KG1 (cell line): Measurements from ENCODE around the gene PRR27.

Experiments used
- DNase-seq: peaks from one replicate; lab custom pipeline; 2025; lab: John Stamatoyannopoulos, UW

PRR27 gene

DNA sequence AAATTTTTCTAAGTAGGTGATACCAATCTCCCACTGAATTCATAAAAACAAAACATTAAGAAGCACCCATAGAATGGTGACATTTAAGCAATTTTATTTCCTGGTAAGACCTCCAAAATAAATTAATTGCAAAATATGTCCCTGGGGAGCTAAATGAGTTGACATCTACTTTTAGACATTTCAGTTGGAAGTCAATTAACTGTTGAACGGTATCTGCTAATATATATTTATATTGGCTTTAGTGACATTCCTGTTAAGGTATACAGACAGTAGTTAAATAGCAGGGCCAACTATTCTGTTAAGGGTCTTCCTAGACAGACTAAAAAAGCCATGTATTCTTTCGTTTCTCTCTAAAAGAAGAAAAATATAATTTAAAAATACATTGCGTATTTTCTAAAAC is at the start of gene PRR27:
TSS of gene PRR27 (plus strand) at position 301 of the 400 bp plus-strand sequence. CDS start 139 bp downstream, outside the sequence.
- no peak for DNase-seq

DNA sequence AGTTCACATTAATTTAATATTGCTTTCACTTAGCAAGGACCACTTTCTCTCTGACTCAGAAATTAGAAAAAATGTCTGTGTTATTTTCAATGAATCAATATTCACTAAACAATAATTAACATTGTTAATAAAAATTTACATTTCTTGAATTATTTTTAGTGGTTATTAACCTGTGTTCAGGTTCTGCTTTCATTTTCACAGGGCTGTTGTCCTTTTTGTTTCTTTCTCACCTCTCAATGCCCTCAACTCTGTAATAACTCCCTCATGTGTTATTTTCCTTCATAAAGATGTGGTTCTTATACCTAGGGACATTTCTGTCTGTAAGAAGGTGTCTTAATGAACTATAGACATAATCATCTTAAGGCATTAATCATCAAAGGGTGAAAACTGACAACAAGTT is 43.1 kb upstream of the PRR27 start:
- no peak for DNase-seq

DNA sequence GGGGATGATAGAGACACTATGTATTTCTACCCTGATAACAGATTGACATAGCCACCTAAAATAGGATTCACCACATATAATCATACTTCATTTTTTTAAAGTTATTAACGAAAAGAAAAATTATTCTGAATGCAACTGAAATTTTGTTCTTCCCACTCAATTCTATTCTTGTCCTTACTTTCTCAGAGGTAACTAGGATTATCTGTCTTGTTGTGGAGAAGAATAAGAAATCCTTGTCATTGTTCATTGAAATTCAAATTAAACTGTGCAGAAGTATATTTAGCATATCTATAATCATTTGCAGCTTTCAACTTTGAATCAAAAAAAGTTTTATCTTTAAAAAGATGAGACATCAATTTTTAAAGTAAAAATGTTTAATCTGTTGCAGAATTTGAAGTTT is 40.4 kb upstream of the PRR27 start:
- no peak for DNase-seq

DNA sequence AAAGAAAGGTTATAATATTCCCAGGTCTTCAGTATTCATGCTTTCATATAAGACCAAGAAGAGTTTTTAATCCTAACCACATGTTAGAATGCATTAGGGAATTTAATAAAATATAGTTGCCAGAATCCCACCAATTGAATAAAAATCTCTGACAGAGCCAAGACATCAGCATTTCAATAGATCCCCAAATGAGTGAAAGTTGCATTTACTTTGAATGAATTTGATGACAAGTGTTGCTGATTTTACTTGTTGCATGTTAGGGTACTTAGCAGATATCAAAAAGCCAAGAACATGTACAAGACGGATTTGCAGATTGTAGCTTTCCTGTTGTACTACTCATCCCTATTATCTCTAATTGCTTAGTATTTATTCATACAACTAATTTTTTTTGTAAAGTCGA is 39.9 kb upstream of the PRR27 start:
- DNase-seq: no peak

DNA sequence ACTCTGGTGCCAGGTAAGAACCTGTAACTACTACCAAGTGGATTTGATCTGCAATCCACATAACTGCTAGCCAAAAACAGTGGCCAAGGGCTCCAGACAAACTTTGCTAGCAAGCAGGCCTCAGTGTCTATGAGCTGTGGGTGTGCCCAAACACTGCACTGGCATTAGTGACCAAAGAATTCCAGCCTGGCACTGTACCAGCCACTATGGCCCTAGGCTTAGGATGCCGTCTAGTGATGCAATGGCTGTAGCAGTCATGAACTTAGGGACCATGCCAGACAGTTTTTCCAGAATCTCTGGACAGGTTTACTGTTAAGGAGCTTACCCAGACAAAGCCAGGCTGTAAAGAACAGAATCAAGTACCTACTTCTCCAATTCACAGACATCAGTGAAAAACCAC is 33.7 kb upstream of the PRR27 start:
- no peak for DNase-seq

DNA sequence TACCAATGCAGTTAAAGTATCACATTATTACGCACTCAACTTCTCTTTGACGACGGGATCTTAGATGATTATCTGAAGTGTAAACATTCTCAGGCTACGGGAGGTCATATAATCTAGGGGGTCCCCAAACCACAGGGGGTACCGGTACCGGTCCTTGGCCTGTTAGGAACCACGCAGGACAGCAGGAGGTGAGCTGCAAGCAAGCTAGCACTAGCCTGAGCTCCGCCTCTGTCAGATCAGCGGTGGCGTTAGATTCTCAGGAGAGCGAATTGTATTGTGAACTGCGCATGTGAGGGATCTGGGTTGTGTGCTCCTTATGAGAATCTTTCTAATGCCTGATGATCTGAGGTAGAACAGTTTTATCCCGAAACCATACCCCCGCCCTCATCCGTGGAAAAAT is 20.6 kb upstream of the PRR27 start:
- no peak for DNase-seq

DNA sequence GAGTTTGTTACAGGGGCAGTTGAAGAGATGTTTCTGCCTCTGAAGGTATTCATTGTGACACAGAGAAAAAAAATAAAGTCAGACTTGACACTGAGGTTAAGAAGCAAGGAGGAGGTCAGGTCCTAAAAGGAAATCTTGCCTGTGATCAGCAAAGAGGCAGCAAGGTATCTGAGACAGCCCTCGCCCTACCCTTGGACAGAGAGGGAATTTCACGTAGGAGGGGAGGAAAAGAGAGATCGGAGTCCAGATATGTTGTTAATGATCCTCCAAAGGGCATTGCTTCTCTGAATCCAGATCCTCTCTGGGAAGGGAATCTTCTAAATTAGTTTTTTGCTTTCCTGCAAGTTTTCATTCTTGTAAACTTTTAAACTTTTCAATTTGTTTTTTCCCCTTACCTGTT is 15.3 kb upstream of the PRR27 start:
- no peak for DNase-seq

DNA sequence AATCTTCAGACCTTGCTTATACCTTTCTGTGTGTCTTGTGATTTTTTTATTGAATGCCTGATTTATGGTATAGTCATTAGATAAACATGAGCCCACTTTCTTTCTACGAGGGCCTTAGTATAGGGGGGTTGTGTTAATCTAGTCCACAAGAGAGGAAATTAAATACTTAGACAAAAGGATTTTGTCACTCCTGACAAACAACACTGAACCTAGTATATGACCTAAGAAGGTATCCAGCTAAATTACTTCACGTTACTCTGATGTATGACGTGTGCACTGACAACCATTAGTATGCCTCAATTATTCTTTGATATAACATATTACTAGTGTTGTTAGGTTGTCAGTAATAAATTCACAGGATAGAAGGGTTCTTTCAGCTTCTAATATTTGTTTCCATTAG is 2.8 kb upstream of the PRR27 start:
- no peak for DNase-seq

DNA sequence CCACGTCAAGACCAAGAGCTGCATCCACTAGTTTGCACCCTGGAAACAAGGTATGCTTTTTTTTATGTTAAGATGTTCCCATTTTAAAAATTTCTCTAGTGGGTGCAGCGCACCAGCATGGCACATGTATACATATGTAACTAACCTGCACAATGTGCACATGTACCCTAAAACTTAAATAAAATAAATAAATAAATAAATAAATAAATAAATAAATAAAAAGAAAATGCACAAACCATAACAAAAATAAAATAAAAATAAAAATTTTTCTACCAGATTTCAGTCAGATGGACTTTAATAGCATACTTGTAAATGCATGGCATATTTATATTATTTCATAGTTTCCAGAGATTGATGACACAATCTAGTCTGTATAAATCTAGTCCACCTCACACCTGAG is 1.9 kb upstream of the PRR27 start:
- DNase-seq: no peak

DNA sequence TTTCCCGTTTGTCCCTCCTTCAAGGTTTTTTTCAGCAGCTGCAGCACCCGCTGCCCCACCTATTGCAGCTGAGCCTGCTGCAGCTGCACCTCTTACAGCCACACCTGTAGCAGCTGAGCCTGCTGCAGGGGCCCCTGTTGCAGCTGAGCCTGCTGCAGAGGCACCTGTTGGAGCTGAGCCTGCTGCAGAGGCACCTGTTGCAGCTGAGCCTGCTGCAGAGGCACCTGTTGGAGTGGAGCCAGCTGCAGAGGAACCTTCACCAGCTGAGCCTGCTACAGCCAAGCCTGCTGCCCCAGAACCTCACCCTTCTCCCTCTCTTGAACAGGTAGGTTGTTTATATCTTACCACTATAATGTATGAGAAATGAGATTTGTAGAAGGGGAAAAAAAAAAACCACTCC is 4.5 kb downstream of the PRR27 start:
- DNase-seq: no peak

DNA sequence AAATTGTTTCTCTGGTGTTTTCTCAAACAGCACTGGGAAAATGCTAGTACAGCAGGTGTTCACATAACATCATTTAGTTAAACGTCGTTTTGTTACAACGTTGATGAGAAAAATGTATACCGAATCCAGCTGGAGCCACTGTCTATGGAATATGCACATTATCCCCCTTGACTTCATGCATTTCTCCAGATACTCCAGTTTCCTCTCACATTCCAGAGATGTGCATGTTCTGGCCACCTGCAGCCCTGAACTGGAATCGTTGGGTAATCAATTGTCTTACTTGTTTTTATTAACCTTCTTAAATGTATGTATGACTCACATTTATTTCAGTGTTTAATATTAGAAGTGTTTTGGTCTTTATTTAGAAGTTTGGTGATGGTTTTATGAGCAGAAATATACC is 23.1 kb downstream of the PRR27 start:
- no peak for DNase-seq

DNA sequence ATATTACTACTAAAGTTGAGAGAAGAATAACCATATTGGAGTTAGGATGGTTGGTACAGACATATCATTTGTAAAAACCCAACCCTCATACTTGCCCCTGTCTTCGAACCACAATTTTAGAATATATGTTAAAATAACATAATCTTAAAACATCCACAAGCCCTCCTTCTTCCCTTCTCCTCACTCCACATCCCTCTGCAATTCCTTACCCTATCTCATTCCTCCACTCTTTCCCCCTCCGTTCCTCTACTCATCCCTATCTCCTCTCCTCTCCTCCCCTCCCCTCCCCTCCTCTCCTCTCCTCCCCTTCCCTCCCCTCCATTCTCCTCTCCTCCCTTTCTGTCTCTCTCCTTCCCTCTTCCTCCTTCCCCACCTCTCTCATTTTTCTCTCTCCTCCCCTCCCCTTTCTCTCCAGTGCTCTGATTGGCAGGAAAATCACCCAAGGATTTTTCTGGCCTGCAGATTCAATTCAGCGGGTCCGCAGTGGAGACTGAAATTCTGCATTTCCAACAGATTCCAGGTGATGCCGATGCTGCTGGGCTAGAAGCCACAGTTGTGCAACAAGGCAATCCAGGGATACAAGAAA is 24.1 kb downstream of the PRR27 start:
- no peak for DNase-seq

DNA sequence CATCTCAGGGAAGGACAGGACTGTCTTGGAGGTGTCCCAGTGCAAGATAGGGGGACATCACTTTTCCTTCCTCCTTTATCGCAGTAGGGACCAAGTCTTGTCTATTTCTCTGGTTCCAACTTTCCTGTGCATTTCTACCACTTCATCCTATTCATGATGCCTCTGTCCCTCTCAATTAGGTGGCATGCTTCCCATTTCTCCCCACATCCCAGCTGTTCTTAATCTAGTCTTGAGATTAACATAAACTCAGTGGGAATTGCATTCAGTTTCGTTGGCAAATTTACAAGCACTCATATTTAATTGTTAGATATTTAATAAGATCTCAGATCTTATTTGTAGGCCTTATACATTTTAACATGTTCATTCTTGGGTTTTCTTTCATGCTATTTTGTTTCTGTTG is 25.8 kb downstream of the PRR27 start:
- no peak for DNase-seq

DNA sequence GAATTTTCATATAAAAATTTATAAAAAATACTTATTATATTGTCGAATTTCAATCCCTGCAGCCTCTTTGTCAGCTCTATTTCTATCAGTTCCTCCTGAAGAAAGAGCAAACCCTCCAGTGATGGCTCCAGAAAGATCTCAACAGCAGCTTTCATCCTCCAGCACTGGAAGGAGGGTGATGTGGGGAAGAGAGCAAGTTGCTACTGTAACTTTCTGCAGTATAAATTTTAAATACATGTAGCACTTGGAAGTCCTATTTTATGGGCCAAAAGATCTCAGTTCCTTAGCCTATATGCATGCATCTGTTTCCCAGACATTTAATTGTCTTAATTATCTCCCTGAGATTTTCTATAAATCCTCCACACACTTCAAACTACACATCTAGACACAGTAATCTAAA is 27.8 kb downstream of the PRR27 start:
- no peak for DNase-seq

DNA sequence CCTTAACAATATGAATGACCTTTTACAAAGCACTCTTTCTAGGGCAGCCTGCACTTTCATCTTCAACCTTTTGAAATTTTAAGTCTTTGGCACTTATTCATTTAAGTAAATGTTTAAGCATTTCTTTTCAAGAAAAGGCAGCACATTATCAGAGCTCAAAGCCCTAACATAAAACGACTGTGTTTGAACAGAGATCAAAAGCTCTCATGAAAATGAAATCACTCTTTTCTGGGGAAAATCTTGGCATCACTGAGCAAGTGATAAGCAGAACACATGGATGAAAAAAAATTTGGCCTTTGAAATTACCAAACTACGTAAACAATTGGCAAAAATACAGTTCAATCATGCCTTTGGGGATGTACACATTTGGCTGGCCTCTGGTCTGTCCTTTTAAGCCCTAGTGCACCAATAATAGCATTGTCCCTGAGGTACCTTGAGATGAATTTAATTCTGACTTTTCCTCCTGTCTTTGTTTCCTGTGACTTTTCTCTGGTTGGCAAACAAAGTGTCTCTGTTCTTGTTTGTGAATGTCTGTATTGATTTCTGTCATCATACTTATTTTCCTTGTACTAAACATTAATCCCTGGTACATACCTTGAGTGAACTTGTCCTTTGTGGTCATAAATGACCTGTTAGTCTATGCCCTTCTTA is 28.6 kb downstream of the PRR27 start:
- DNase-seq: no peak

DNA sequence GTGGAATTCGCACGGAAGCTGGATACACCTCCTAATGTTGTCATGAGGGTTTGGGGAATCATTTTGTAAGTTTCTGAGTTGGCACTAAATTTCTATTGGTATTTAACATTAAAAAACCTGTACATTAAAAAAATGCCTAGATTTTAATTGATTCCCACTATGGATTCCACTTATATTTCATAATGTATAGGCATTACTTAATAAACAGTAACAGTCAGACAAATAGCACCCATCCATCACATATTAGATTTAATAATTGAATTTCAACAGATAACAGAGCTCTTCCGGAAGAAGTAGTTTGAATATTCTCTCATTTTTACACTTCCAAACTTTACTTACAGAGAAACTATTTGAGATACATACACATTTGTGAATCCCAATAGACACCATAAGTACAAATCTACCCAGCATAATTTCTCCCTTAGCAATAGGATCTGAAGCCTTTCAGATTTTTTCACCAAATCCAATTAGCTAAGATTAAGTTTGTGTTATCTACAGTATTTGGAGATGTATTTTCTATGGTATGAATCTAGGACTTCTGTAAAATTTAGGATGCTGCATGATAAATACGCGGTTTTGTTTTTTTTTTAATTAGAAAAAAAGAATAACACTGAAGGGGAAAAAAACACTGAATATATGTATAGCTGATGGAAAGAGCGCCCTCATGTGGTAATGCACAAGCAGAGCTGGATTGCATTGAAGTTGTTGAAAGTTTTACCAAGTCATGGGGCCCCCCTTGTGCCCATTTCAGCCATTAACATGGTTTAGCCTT is 29.3 kb downstream of the PRR27 start:
- no peak for DNase-seq

DNA sequence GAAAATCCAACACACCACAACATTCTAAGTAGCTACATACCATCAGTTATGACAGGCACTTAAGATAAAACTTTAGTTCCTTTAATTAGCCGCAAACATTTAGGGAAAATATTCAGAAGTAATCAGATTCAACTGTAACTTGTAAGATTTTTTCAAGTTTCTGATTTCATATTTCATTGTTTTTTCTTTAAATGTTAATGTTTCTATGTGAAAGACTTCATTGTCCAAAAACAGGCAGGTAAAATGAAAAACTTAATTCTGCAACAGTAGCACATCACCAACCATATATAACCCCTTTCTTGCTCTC is 29.9 kb downstream of the PRR27 start:
- DNase-seq: no peak

DNA sequence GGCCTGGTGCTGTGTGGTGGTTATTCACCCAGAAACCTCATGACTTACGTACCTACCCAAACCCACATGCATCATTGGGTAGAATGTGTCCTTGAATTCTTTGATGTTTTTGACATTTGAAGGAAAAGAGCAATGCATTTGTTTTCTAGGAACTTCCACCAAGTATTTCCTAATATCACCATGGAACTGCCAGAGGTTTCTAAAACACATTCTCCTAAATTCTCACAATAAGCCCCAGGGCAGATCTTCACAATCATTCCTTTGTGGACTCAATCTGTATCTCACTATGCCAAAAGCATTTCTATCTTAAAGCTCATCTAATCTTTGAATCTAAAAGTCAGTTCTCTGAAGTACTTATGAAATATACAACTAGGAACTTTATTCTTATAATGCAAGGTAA is 33.2 kb downstream of the PRR27 start:
- DNase-seq: no peak

DNA sequence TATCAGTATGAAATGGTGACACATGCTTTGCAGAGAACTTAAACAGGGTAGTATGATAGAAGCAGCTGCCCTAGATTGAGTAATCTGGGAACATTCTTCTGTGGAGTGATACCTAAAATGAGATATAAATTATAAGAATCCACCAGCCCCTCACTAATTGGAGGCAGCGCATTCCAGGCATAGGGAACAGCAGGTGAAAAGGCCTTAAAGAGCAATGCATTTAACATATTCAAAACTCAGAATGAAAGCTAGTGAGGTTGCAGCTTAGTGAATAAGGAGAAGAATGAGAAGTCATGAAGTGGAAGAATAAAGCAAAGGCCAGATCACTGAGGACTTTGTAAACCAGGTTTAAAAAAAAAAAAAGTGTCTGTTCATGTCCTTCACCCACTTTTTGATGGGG is 36.5 kb downstream of the PRR27 start:
- no peak for DNase-seq

DNA sequence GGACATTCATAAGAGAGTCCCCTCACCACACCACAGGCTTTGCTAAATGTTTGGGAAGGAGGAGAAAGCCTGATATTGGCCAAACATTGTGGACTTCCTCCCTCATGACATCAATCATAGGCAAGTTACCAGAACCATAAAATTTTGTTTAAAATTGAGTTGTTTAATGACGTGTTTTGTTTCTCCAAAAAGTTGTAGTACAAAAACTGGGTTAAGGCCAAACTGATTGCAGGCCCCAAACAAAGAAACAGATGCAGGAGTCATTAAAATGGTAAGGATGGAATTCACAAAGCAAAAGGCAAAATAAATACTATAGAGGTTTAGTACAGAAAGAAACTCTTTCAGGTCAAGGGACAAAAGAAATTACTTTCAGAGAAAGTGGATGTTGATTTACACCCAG is 37.6 kb downstream of the PRR27 start:
- no peak for DNase-seq

DNA sequence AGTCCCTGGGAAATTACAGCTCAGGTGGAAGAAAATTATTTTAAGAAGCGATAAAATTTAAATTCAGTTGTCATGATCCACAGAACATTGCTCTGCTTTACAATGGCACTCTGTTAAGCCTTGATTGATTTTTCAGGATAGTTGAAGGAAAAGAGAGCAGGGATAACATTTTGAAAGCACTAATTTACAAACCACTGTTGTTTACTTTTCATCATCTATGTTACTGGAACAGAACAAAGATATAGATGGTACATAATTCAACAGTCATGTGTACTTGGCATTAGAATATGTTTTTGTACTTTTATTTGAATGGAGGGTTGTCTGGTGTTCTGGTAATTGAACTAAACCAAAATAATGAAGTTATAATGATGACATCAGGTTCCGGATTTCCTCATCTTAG is 38.9 kb downstream of the PRR27 start:
- DNase-seq: no peak

DNA sequence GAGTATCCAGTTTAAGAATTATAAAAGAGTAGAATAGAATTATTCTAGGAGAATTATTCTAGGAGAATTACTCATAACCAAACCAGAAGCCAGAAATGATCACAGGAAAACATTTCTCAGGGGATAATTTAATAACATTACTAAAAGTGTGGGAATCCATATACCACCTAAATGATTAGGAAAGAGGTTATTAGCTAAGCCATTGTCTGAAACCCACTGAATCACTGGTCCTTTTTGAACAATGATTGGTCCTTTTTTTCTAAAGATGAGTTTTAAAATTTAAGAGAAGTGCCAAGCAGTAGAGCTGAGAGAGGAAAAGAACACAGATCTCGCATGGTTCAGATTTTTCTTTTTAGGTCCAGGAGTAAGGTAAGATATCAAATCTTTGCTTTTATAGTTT is 41.4 kb downstream of the PRR27 start, which contains the start of gene ODAM:
TSS of gene ODAM (plus strand) at position 301 of the 400 bp plus-strand sequence. CDS start 819 bp downstream, outside the sequence.
- DNase-seq: no peak

DNA sequence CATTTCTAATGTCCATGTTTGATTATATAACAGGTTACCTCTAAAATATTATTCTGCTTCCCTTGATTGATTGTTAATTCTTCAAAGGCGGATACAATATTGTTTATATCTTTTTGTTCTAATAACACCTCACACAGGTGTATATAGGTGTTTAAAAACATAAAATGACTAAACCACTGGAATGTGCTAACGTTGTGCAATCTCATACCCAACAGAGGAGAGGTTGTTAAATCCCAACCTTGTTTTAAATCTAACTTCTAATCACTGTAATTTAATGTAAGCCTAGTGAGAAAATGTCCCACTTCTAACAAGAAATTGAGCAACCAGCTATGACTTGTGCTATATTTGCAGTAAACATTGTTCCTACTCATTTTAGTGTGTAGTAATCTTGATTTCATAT is 42.8 kb downstream of the PRR27 start:
- DNase-seq: no peak

DNA sequence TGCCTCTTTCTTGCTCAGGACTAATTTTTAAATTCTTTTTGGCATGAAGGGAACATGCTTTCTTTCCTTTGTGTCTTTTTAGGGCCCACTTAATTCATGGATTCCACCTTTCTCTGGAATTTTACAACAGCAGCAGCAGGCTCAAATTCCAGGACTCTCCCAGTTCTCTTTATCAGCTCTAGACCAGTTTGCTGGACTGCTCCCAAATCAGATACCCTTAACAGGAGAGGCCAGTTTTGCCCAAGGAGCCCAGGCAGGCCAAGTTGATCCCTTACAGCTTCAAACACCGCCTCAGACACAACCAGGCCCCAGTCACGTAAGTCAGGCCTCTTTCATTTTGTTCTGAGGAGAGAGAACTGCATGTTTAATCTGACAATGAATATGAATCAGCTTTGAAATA is 43.8 kb downstream of the PRR27 start:
- DNase-seq: no peak
